Measurements from ENCODE around the gene ROR2.

ROR2 gene

GRCh38 chr9:91908746-91909145 is 41.3 kb downstream of the ROR2 start:
- DNase-seq (ENCODE audit: extremely low read depth, low read depth), result peak; percentile 38
- H3K4me3 ChIP-seq (replicated peaks; ENCODE audit: low read depth, low read length), result no peak overlapping the region
- no peak for TF ChIP-seq CTCF (IDR thresholded peaks at IDR 0.05; ENCODE audit: low read depth, low read length, missing control alignments)

GRCh38 chr9:91908293-91908623 is 41.8 kb downstream of the ROR2 start:
- no peak for TF ChIP-seq CTCF (IDR thresholded peaks at IDR 0.05; ENCODE audit: low read depth, low read length, missing control alignments)
- DNase-seq (ENCODE audit: extremely low read depth, low read depth), result no peak
- no peak overlapping the region for H3K4me3 ChIP-seq (replicated peaks; ENCODE audit: low read depth, low read length)

GRCh38 chr9:91907484-91908292 is 42.3 kb downstream of the ROR2 start:
- no peak for TF ChIP-seq CTCF (IDR thresholded peaks at IDR 0.05; ENCODE audit: low read depth, low read length, missing control alignments)
- DNase-seq (ENCODE audit: extremely low read depth, low read depth), result no peak
- no peak overlapping the region for H3K4me3 ChIP-seq (replicated peaks; ENCODE audit: low read depth, low read length)

- DNase-seq (ENCODE audit: extremely low read depth, low read depth), result no peak
- H3K4me3 ChIP-seq (replicated peaks; ENCODE audit: low read depth, low read length), result no peak overlapping the region
- TF ChIP-seq CTCF (IDR thresholded peaks at IDR 0.05; ENCODE audit: low read depth, low read length, missing control alignments), result no peak
Observed at GRCh38 chr9:91905991-91906469, 44.0 kb downstream of the ROR2 start.

GRCh38 chr9:91905237-91905650 is 44.8 kb downstream of the ROR2 start:
- no peak overlapping the region for H3K4me3 ChIP-seq (replicated peaks; ENCODE audit: low read depth, low read length)
- no peak for DNase-seq (ENCODE audit: extremely low read depth, low read depth)
- no peak for TF ChIP-seq CTCF (IDR thresholded peaks at IDR 0.05; ENCODE audit: low read depth, low read length, missing control alignments)

- no peak for TF ChIP-seq CTCF (IDR thresholded peaks at IDR 0.05; ENCODE audit: low read depth, low read length, missing control alignments)
- no peak overlapping the region for H3K4me3 ChIP-seq (replicated peaks; ENCODE audit: low read depth, low read length)
- DNase-seq (ENCODE audit: extremely low read depth, low read depth), result no peak
Observed at GRCh38 chr9:91904588-91905236, 45.3 kb downstream of the ROR2 start.

All from HFF-Myc (cell line).